ENCODE results near the gene KLK11. TPM values are rescaled to one million over a fixed set of nuclear protein-coding genes. Genes with fewer than 3 reads are reported as not detected.
"Not testable (repeated sequence)": the region's sequence is repeated elsewhere in the genome, so short reads cannot be mapped to it uniquely, and the experiment has no call there.

KLK11 gene
- polyA plus RNA-seq, 4 donors: 0.30 to 0.81 (median 0.30) TPM

GRCh38 chr19:51009061-51009891, 17.1 kb downstream of the KLK11 start:
- no peak for DNase-seq (ENCODE audit: low read depth in 4 of 4, low spot score in 2 of 4)

- no peak for DNase-seq (ENCODE audit: low read depth in 4 of 4, low spot score in 2 of 4)
These were observed 18.9 kb downstream of the KLK11 start for GRCh38 chr19:51007488-51007887.

GRCh38 chr19:51006406-51006805, 20.0 kb downstream of the KLK11 start:
- no peak for DNase-seq (ENCODE audit: low read depth in 4 of 4, low spot score in 2 of 4)

- no peak for DNase-seq (ENCODE audit: low read depth in 4 of 4, low spot score in 2 of 4)
These were observed 21.2 kb downstream of the KLK11 start for GRCh38 chr19:51005248-51005647.

- no peak for DNase-seq (ENCODE audit: low read depth in 4 of 4, low spot score in 2 of 4)
These were observed 23.1 kb downstream of the KLK11 start for GRCh38 chr19:51003316-51003715.

- no peak for DNase-seq (ENCODE audit: low read depth in 4 of 4, low spot score in 2 of 4)
These were observed 23.7 kb downstream of the KLK11 start for GRCh38 chr19:51002542-51003311.

GRCh38 chr19:51002089-51002532, 24.3 kb downstream of the KLK11 start:
- DNase-seq (ENCODE audit: low read depth in 4 of 4, low spot score in 2 of 4): peak in 1 of 4 donors; percentile 44

GRCh38 chr19:51001515-51001914, 24.9 kb downstream of the KLK11 start, which contains the start of gene KLK8:
Gene KLK8, minus strand, starts transcription at chr19:51001604. Its CDS starts 437 bp downstream, at chr19:51001167.
- no peak for DNase-seq (ENCODE audit: low read depth in 4 of 4, low spot score in 2 of 4)

GRCh38 chr19:51000981-51001380, 25.4 kb downstream of the KLK11 start:
- DNase-seq (ENCODE audit: low read depth in 4 of 4, low spot score in 2 of 4): no peak

- DNase-seq (ENCODE audit: low read depth in 4 of 4, low spot score in 2 of 4): no peak
These were observed 26.0 kb downstream of the KLK11 start for GRCh38 chr19:51000426-51000825.

GRCh38 chr19:50998686-50999085, 27.7 kb downstream of the KLK11 start:
- DNase-seq (ENCODE audit: low read depth in 4 of 4, low spot score in 2 of 4): no peak

- DNase-seq (ENCODE audit: low read depth in 4 of 4, low spot score in 2 of 4): no peak
These were observed 28.4 kb downstream of the KLK11 start for GRCh38 chr19:50998061-50998460.

GRCh38 chr19:50994129-50994528, 32.3 kb downstream of the KLK11 start:
- DNase-seq (ENCODE audit: low read depth in 4 of 4, low spot score in 2 of 4): no peak

- DNase-seq (ENCODE audit: low read depth in 4 of 4, low spot score in 2 of 4): no peak
These were observed 33.8 kb downstream of the KLK11 start for GRCh38 chr19:50992666-50993035.

- not testable (repeated sequence) for DNase-seq (ENCODE audit: low read depth in 4 of 4, low spot score in 2 of 4)
These were observed 42.0 kb downstream of the KLK11 start for GRCh38 chr19:50984416-50984815.

GRCh38 chr19:50983625-50984292, 42.7 kb downstream of the KLK11 start, which contains the start of gene KLK7:
Gene KLK7, minus strand, starts transcription at chr19:50983917. Its CDS starts 1,518 bp downstream, at chr19:50982399.
- no peak for DNase-seq (ENCODE audit: low read depth in 4 of 4, low spot score in 2 of 4)

- DNase-seq (ENCODE audit: low read depth in 4 of 4, low spot score in 2 of 4): no peak
These were observed 44.2 kb downstream of the KLK11 start for GRCh38 chr19:50982186-50982585.

GRCh38 chr19:50981587-50982146, 44.7 kb downstream of the KLK11 start:
- no peak for DNase-seq (ENCODE audit: low read depth in 4 of 4, low spot score in 2 of 4)

GRCh38 chr19:50980208-50980607, 46.2 kb downstream of the KLK11 start:
- no peak for DNase-seq (ENCODE audit: low read depth in 4 of 4, low spot score in 2 of 4)

- DNase-seq (ENCODE audit: low read depth in 4 of 4, low spot score in 2 of 4): no peak
These were observed 46.7 kb downstream of the KLK11 start for GRCh38 chr19:50979758-50980157.

Data from left renal cortex interstitium (tissue), 4 donors.